ENCODE data around the gene ADH4. TPM values are rescaled to one million over a fixed set of nuclear protein-coding genes. Genes with fewer than 3 reads are reported as not detected.

The ADH4 gene
- total RNA-seq, 1 donor from 2014 or later, result 0.96 TPM

GRCh38 chr4:99074816-99075215 is 69.3 kb downstream of the ADH4 start:
- Histone ChIP-seq H3K27me3 (no peaks in the 10 kb centered on the region), H3K4me3 (no peak overlapping the region), H3K27ac (no peak overlapping the region), H3K4me1 (no peaks in the 10 kb centered on the region), H3K36me3 (peaks cover 70 to 88% of the 10 kb centered on the region in 2 donors), H3K9me3 (no peaks in the 10 kb centered on the region)
- no peak for TF ChIP-seq CTCF (IDR thresholded peaks at IDR 0.05)
- DNase-seq (ENCODE audit: low spot score in 2 of 2), result no peak
- intact Hi-C loops (cut with DNase I), result no loop called here

Other genes starting within 250 kb of the ADH4 start
- 6.0 TPM for gene EIF4E, start 215.2 kb downstream of the ADH4 start, total RNA-seq
- 53.2 TPM for gene METAP1, start 148.6 kb downstream of the ADH4 start, total RNA-seq
- gene ADH5, start 55.5 kb downstream of the ADH4 start, total RNA-seq, result 93.4 TPM
- gene ADH6, start 74.9 kb upstream of the ADH4 start, total RNA-seq, result not detected
- gene ADH1A, start 146.7 kb upstream of the ADH4 start, total RNA-seq, result not detected
- 650 TPM for gene ADH1B, start 177.1 kb upstream of the ADH4 start, total RNA-seq
- 4.6 TPM for gene ADH1C, start 208.4 kb upstream of the ADH4 start, total RNA-seq